Lower leg skin (tissue), 3 donors: Measurements from ENCODE around the gene CLASP1.

Experiments
- CTCF ChIP-seq, 3 donors: fragments of 450-650 bp; IDR thresholded peaks; one replicate each; pipeline ENCODE4 v1.5.1; 2016; ENCODE audit warnings: antibody characterized with exemption in 3 of 3, mild to moderate bottlenecking in 3 of 3, moderate library complexity in 2 of 3
- POLR2A ChIP-seq, 2 donors: fragments of 450-650 bp; IDR thresholded peaks; one replicate each; pipeline ENCODE4 v1.6.1; 2016 to 2017; ENCODE audit warnings: antibody characterized with exemption in 2 of 2, mild to moderate bottlenecking in 1 of 2, moderate library complexity in 1 of 2

- no peak for TF ChIP-seq CTCF (IDR thresholded peaks at IDR 0.05)
- no peak for TF ChIP-seq POLR2A (IDR thresholded peaks at IDR 0.05)
Observed at GRCh38 chr2:121670181-121670580, 20.9 kb upstream of the CLASP1 start.
